WI38 (cell line): ENCODE data around the gene OCA2.

Experiments
- H3K4me3 ChIP-seq: 2 replicates; pipeline ENCODE4 v1.5.1; 2011; ENCODE audit warnings: low read depth, mild to moderate bottlenecking, control low read depth, low read length
- TF ChIP-seq, protein P1 (sequence below): IDR thresholded peaks from 2 replicates; pipeline ENCODE4 v1.5.1; 2012; ENCODE audit warnings: low read depth, mild to moderate bottlenecking, control low read depth, low read length

OCA2 gene

GRCh38 chr15:28085489-28086174 is 13.5 kb downstream of the OCA2 start:
- H3K4me3 ChIP-seq, result no peak overlapping the region
- TF ChIP-seq, protein P1, sequence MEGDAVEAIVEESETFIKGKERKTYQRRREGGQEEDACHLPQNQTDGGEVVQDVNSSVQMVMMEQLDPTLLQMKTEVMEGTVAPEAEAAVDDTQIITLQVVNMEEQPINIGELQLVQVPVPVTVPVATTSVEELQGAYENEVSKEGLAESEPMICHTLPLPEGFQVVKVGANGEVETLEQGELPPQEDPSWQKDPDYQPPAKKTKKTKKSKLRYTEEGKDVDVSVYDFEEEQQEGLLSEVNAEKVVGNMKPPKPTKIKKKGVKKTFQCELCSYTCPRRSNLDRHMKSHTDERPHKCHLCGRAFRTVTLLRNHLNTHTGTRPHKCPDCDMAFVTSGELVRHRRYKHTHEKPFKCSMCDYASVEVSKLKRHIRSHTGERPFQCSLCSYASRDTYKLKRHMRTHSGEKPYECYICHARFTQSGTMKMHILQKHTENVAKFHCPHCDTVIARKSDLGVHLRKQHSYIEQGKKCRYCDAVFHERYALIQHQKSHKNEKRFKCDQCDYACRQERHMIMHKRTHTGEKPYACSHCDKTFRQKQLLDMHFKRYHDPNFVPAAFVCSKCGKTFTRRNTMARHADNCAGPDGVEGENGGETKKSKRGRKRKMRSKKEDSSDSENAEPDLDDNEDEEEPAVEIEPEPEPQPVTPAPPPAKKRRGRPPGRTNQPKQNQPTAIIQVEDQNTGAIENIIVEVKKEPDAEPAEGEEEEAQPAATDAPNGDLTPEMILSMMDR, result no peak

DNA sequence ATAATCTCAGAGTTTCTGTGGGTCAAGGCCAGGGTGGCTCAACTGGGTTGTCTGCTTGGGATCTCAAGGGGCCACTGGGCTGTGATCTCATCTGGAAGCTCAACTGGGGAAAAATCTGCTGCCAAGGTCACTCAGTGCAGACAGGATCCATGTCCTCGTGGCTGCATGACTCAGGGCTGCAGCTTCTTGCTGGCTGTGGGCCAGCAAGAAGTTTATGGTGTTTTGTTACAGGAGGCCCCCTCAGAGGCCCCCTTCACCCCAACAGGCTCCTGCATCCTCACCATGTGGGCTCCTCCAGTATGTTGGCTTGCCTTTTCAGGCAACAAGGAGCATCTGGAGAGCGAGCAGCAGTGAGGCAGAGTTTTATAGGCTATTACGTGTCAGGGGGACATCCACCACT is 14.6 kb downstream of the OCA2 start:
- H3K4me3 ChIP-seq, result no peak overlapping the region
- TF ChIP-seq, protein P1, result no peak

DNA sequence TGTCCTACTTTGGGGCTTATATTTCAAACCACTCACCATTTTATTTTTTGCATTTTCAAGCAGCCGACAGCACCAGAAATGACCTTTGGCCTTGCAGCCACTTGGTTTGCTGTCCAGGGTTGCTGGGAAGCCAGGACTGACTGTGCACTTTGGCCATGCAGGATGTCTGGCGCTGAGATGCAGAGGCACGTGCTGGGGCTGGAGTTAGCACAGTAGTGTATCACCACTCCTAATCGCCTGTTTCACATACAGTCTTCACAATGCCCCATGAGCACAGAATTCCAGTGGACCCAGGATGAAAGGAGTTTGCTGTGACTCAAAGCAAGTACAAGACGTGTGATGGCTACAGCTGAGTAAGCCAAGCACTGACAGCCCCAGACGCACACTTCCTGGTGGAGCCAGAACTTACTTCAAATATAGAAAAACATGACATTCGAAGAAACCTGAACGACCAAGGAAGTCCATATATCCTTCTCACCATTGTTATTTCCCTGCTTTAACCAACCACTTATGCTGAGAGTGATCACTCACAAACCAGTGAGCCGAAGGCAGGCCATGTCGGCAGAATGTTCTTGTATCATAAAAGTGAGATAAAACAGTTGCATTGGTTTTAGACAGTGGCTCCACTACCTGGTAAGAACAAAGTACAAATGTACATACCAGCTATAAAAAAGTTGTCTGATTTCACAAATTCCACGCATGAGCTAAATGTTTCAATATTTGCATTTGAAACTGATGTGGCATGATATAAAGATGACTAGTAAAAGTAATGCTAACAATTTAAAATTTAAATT is 16.0 kb downstream of the OCA2 start:
- TF ChIP-seq, protein P1, result no peak
- no peak overlapping the region for H3K4me3 ChIP-seq

DNA sequence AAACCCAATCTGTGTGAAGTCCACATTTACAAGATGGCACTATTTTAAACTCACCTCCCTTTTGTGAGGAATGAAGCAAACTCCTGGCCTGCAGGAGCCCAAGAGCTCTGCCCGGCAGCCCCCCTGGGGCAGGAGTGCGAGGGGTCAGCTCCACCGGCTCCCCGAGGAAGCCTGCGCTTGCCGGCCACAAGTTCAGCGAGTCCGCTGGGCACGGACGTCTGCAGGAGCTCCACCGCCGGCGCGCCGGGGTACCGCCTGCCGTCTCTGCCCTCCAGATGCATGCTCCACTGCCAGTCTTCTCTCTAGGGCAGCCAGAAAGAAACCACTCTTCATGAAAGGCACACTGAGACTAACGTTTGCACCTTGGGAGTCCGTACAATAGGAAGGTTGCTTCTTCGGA is 17.5 kb downstream of the OCA2 start:
- TF ChIP-seq, protein P1, result no peak
- no peak overlapping the region for H3K4me3 ChIP-seq

DNA sequence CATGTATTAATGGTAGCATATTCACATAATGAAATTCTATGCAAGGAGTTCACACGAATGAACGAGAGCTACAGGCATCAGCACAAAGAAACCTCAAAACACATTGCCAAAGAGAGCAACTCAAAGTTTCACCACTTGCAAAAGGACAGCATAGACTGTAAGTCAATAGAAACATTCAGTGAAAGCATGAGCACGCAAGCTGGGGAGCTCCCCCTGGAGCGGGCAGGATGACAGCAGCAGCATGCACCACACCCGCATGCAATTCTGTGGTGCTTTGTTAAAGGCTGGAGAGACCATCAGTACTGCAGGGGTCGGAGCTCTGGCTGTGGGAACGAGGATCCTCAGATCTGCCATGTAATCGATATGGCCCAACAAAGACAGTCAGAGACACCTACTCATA is 18.7 kb downstream of the OCA2 start:
- TF ChIP-seq, protein P1, result no peak

GRCh38 chr15:28079313-28079969 is 19.7 kb downstream of the OCA2 start:
- TF ChIP-seq, protein P1, result no peak
- H3K4me3 ChIP-seq, result no peak overlapping the region

More for the DNA sequence above, 18.7 kb downstream of the OCA2 start:
- no peak overlapping the region for H3K4me3 ChIP-seq
